RWPE2 (cell line): ENCODE results near the gene FNDC1.
A peak's percentile ranks its signal among the peaks of the same experiment; 100 is the strongest.

Experiments used
- ATAC-seq: fragments of 200-7000 bp; cut with Tn5 transposase; 3 replicates; pipeline ENCODE4 v1.9.1; 2021; ENCODE audit warnings: low read depth
- DNase-seq: peaks from one replicate; pipeline ENCODE4 v3.0.0-alpha.2; 2020; ENCODE audit warnings: low spot score
- H3K27ac ChIP-seq: fragments of 450-650 bp; 2 replicates; pipeline ENCODE4 v1.5.1; 2017; ENCODE audit warnings: mild to moderate bottlenecking; ENCODE audit not compliant: poor library complexity, severe bottlenecking
- H3K27me3 ChIP-seq: fragments of 250-450 bp; sonication (Bioruptor Pico); 2 replicates; pipeline ENCODE4 v1.5.1; 2021; ENCODE audit warnings: mild to moderate bottlenecking, moderate library complexity; ENCODE audit not compliant: insufficient read depth, poor library complexity, severe bottlenecking
- H3K36me3 ChIP-seq: fragments of 250-450 bp; sonication (Bioruptor Pico); 2 replicates; pipeline ENCODE4 v1.5.1; 2020; ENCODE audit warnings: low read depth, mild to moderate bottlenecking, moderate library complexity
- H3K4me1 ChIP-seq: fragments of 250-450 bp; sonication (Bioruptor Pico); 2 replicates; pipeline ENCODE4 v1.5.1; 2021; ENCODE audit warnings: mild to moderate bottlenecking, moderate library complexity; ENCODE audit not compliant: insufficient read depth, poor library complexity, severe bottlenecking
- H3K4me3 ChIP-seq: fragments of 250-450 bp; sonication (Bioruptor Pico); 2 replicates; pipeline ENCODE4 v1.5.1; 2021; ENCODE audit warnings: mild to moderate bottlenecking, moderate library complexity; ENCODE audit not compliant: severe bottlenecking
- H3K9me3 ChIP-seq: fragments of 250-450 bp; sonication (Bioruptor Pico); 2 replicates; pipeline ENCODE4 v1.5.1; 2021; ENCODE audit warnings: mild to moderate bottlenecking, moderate library complexity; ENCODE audit not compliant: severe bottlenecking
- CTCF ChIP-seq: fragments of 450-650 bp; IDR thresholded peaks from one replicate; pipeline ENCODE4 v1.5.1; 2017; ENCODE audit warnings: mild to moderate bottlenecking, moderate library complexity; ENCODE audit not compliant: poor library complexity, severe bottlenecking

The FNDC1 gene

GRCh38 chr6:159307246-159307790 lies 138.1 kb downstream of the FNDC1 start:
- no peak for ATAC-seq
- Histone ChIP-seq H3K4me3 (no peak overlapping the region), H3K4me1 (no peaks in the 10 kb centered on the region), H3K27me3 (peaks cover 9% of the 10 kb centered on the region), H3K36me3 (no peaks in the 10 kb centered on the region), H3K27ac (no peak overlapping the region), H3K9me3 (no peaks in the 10 kb centered on the region)
- no peak for DNase-seq
- TF ChIP-seq CTCF = no peak

GRCh38 chr6:159308198-159308597 lies 139.0 kb downstream of the FNDC1 start:
- H3K4me3 ChIP-seq = no peak overlapping the region
- no peak for TF ChIP-seq CTCF
- ATAC-seq (no peak), DNase-seq (no peak)
- no peaks in the 10 kb centered on the region for H3K4me1 ChIP-seq
- H3K9me3 ChIP-seq = no peaks in the 10 kb centered on the region
- H3K27ac ChIP-seq = no peak overlapping the region
- H3K27me3 ChIP-seq = peaks cover 9% of the 10 kb centered on the region
- no peaks in the 10 kb centered on the region for H3K36me3 ChIP-seq

GRCh38 chr6:159309723-159310122 lies 140.5 kb downstream of the FNDC1 start:
- peaks cover 9% of the 10 kb centered on the region for H3K27me3 ChIP-seq
- H3K4me3 ChIP-seq = no peak overlapping the region
- H3K27ac ChIP-seq = no peak overlapping the region
- H3K9me3 ChIP-seq = no peaks in the 10 kb centered on the region
- TF ChIP-seq CTCF = no peak
- no peaks in the 10 kb centered on the region for H3K4me1 ChIP-seq
- no peak for DNase-seq
- H3K36me3 ChIP-seq = no peaks in the 10 kb centered on the region
- ATAC-seq = no peak

GRCh38 chr6:159311618-159312017 lies 142.4 kb downstream of the FNDC1 start:
- no peaks in the 10 kb centered on the region for H3K36me3 ChIP-seq
- H3K27me3 ChIP-seq = peaks cover 2% of the 10 kb centered on the region
- DNase-seq (no peak), ATAC-seq (peak; percentile 52; the same call in 2 of the 3 replicates)
- no peaks in the 10 kb centered on the region for H3K9me3 ChIP-seq
- H3K27ac ChIP-seq = no peak overlapping the region
- no peak for TF ChIP-seq CTCF
- H3K4me3 ChIP-seq = no peak overlapping the region
- H3K4me1 ChIP-seq = no peaks in the 10 kb centered on the region

GRCh38 chr6:159312206-159312605 lies 143.0 kb downstream of the FNDC1 start:
- Histone ChIP-seq H3K9me3 (no peaks in the 10 kb centered on the region), H3K4me1 (no peaks in the 10 kb centered on the region), H3K27me3 (peaks cover 5% of the 10 kb centered on the region), H3K4me3 (no peak overlapping the region), H3K27ac (no peak overlapping the region), H3K36me3 (no peaks in the 10 kb centered on the region)
- no peak for DNase-seq
- TF ChIP-seq CTCF = no peak
- ATAC-seq = no peak
